Uterus (tissue), 4 donors: ENCODE results near the gene HBP1. TPM values are rescaled to one million over a fixed set of nuclear protein-coding genes. Genes with fewer than 3 reads are reported as not detected.

Source experiments
- DNase-seq, 2 donors: peaks; one replicate each; pipeline ENCODE4 v3.0.0-alpha.2; 2019 to 2020
- H3K27ac ChIP-seq, 2 donors: fragments of 200-600 bp; sonication (generic); 1 replicate in 1 of 2; 2 replicates in 1 of 2; pipeline ENCODE4 v1.5.1; 2016 to 2018
- H3K27me3 ChIP-seq, 2 donors: fragments of 200-600 bp; sonication (generic); one replicate each; pipeline ENCODE4 v1.5.1; 2018 to 2019; ENCODE audit warnings: control low read depth in 1 of 2
- H3K36me3 ChIP-seq, 2 donors: fragments of 200-600 bp; sonication (generic); one replicate each; pipeline ENCODE4 v1.5.1; 2019; ENCODE audit warnings: control low read depth in 1 of 2
- H3K4me1 ChIP-seq, 2 donors: fragments of 200-600 bp; sonication (generic); one replicate each; pipeline ENCODE4 v1.5.1; 2018 to 2019; ENCODE audit warnings: control low read depth in 1 of 2
- H3K4me3 ChIP-seq, 2 donors: fragments of 200-600 bp; sonication (generic); 1 replicate in 1 of 2; 2 replicates in 1 of 2; pipeline ENCODE4 v1.5.1; 2018 to 2019; ENCODE audit warnings: mild to moderate bottlenecking in 1 of 2
- H3K9me3 ChIP-seq, 2 donors: fragments of 200-600 bp; sonication (generic); one replicate each; pipeline ENCODE4 v1.5.1; 2019; ENCODE audit warnings: control low read depth in 1 of 2
- POLR2A ChIP-seq, 2 donors: fragments of 450-650 bp; IDR thresholded peaks; one replicate each; pipeline ENCODE4 v1.6.1; 2016; ENCODE audit warnings: antibody characterized with exemption in 2 of 2, mild to moderate bottlenecking in 1 of 2, moderate library complexity in 1 of 2
- intact Hi-C: fragments of 100-400 bp; cut with DNase I; formaldehyde crosslinking; loops from one replicate; pipeline ENCODE4 v1.15.1; 2023; ENCODE audit warnings: low total_unique reads
- total RNA-seq, 4 donors: library from RNA; depleted of rRNA in 3 of 4; stranded (reverse); fragments of >200 nt in 3 of 4; gene quantifications; one replicate each; pipeline versions ENCODE4 v1.1.0 to v1.2.4, GENCODE V29; 2014 to 2023
- TF ChIP-seq, protein P1 (sequence below), 4 experiments: fragments of 200-600 bp in 2 of 4; fragments of 450-650 bp in 2 of 4; sonication (generic) in 2 of 4; IDR thresholded peaks; one replicate each; pipeline ENCODE4 v1.5.1; 2016 to 2019; ENCODE audit warnings: antibody characterized with exemption in 4 of 4, mild to moderate bottlenecking in 2 of 4, moderate library complexity in 1 of 4
- donor health status: DM: yes; HTN: yes; CAD: no.

The HBP1 gene
- total RNA-seq, 4 donors from 2014 or later: 48.3 to 169 (median 130) TPM

DNA sequence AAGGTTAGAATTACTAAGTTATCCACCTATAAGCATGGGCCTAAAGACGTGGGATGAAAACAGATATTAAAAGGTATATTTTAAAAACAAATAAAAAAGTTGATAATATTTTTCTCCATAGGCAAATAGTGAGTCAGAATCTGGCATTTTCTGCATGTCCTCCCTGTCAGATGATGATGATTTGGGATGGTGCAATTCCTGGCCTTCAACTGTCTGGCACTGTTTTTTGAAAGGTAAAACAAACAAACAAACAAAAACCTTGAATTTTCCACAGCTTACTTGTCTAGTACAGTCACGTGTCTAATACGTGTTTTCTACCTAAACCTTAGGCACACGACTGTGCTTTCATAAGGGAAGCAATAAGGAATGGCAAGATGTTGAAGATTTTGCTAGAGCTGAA lies 17.4 kb downstream of the HBP1 start:
- H3K27me3 ChIP-seq: no peaks in the 10 kb centered on the region
- no peaks in the 10 kb centered on the region for H3K9me3 ChIP-seq
- no peak for TF ChIP-seq POLR2A (IDR thresholded peaks at IDR 0.05)
- TF ChIP-seq, protein P1, sequence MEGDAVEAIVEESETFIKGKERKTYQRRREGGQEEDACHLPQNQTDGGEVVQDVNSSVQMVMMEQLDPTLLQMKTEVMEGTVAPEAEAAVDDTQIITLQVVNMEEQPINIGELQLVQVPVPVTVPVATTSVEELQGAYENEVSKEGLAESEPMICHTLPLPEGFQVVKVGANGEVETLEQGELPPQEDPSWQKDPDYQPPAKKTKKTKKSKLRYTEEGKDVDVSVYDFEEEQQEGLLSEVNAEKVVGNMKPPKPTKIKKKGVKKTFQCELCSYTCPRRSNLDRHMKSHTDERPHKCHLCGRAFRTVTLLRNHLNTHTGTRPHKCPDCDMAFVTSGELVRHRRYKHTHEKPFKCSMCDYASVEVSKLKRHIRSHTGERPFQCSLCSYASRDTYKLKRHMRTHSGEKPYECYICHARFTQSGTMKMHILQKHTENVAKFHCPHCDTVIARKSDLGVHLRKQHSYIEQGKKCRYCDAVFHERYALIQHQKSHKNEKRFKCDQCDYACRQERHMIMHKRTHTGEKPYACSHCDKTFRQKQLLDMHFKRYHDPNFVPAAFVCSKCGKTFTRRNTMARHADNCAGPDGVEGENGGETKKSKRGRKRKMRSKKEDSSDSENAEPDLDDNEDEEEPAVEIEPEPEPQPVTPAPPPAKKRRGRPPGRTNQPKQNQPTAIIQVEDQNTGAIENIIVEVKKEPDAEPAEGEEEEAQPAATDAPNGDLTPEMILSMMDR (IDR thresholded peaks at IDR 0.05): no peak
- H3K4me1 ChIP-seq: no peaks in the 10 kb centered on the region
- no peaks in the 10 kb centered on the region for H3K36me3 ChIP-seq
- no peak for DNase-seq
- no peak overlapping the region for H3K27ac ChIP-seq
- intact Hi-C loops: no loop called here
- H3K4me3 ChIP-seq: no peak overlapping the region

DNA sequence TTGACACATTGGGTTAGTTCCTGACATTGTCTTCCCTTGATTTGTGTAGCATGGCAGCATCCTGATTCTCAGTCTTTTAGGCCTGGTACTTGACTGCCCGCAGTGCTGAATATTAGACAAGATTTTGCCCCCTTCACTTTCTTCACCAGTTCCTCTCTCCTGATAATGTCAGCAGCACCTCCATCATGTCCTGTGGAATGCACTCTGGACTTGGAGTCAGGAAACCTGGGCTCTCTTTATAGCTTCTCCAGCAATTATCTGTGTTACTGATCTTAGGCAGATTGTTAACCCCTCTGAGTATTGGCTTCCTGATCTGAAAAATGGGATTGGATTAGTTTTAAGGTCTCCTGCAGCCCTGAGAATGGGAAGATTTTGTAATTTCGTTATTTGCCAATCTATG lies 19.0 kb downstream of the HBP1 start:
- no peak for DNase-seq
- intact Hi-C loops: no loop called here
- Histone ChIP-seq H3K4me3 (no peak overlapping the region), H3K36me3 (no peaks in the 10 kb centered on the region), H3K4me1 (no peaks in the 10 kb centered on the region), H3K9me3 (no peaks in the 10 kb centered on the region), H3K27ac (no peak overlapping the region), H3K27me3 (no peaks in the 10 kb centered on the region)
- no peak for TF ChIP-seq POLR2A (IDR thresholded peaks at IDR 0.05)
- TF ChIP-seq, protein P1 (IDR thresholded peaks at IDR 0.05): no peak

DNA sequence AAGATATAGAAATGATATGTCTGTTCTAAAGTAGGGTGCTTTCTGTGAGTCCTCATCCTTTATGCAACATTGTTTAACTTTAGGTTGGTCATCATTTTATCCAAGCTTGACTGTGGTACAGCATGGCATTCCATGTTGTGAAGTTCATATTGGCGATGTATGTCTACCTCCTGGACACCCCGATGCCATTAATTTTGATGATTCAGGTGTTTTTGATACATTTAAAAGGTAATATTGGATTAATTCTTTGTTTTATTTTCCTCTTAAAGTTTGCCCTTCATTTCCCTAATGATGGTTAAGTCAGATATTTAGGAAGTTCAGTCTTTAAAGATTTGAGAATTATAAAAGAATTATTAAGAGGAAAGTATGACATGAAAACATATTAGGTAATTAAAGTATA lies 21.3 kb downstream of the HBP1 start:
- DNase-seq: no peak
- H3K27me3 ChIP-seq: no peaks in the 10 kb centered on the region
- H3K4me3 ChIP-seq: no peak overlapping the region
- H3K4me1 ChIP-seq: no peaks in the 10 kb centered on the region
- no peak for TF ChIP-seq POLR2A (IDR thresholded peaks at IDR 0.05)
- TF ChIP-seq, protein P1 (IDR thresholded peaks at IDR 0.05): no peak
- H3K27ac ChIP-seq: no peak overlapping the region
- no peaks in the 10 kb centered on the region for H3K9me3 ChIP-seq
- intact Hi-C loops: no loop called here
- H3K36me3 ChIP-seq: no peaks in the 10 kb centered on the region

DNA sequence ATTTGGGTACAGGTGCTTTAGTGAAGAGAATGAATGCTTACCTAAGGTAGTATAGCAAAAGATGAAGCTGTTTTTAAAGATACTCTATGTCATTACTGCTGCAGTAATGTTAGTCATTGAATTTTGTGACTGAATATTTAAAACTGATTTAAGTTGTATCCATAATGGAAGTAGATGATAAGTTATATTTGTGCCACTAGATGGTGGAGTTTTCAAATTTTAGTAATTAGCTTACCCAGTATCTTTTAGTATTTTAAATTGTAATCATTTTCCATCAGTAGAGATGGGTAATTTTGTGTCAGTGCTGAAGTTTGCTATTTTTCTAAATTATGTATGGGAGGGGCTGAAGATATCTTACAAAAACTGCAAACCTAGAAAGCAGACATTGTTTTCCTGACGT lies 25.2 kb downstream of the HBP1 start:
- intact Hi-C loops: no loop called here
- Histone ChIP-seq H3K27ac (no peak overlapping the region), H3K4me3 (no peak overlapping the region), H3K9me3 (no peaks in the 10 kb centered on the region), H3K27me3 (no peaks in the 10 kb centered on the region), H3K4me1 (no peaks in the 10 kb centered on the region), H3K36me3 (no peaks in the 10 kb centered on the region)
- no peak for DNase-seq
- TF ChIP-seq, protein P1 (IDR thresholded peaks at IDR 0.05): no peak
- TF ChIP-seq POLR2A (IDR thresholded peaks at IDR 0.05): no peak

DNA sequence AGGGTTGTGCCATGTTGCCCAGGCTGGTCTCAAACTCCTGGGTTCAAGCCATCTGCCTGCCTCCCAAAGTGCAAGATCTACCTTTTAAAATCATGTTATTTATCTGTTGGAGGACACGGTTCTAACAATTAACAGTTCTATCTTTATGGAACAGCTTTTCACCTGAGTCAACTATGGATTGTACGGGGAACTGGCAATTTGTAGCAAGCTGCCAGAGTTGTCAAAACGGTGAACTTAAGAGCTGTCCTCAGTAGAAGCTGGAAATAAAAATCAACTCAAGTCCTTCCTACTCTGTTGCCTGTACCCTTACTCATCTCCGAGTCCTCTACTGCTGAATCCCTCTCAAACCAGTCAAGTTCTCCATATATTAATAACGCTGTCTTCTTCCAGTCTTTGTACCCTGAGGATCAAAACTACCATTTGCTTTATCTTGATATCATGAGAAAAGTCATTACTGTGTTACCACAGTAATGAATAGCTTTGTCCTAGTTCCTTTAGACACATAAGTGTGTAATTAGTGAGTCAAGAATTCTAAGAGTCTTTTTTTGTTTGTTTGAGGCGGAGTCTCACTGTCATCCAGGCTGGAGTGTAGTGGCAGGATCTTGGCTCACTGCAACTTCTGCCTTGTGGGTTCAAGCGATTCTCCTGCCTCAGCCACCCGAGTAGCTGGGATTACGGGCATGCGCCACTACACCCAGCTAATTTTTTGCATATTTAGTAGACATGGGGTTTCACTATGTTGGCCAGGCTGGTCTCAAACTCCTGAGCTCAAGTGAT lies 28.2 kb downstream of the HBP1 start:
- no peak for DNase-seq
- TF ChIP-seq, protein P1 (IDR thresholded peaks at IDR 0.05): no peak
- no peak for TF ChIP-seq POLR2A (IDR thresholded peaks at IDR 0.05)
- intact Hi-C loops: no loop called here
- Histone ChIP-seq H3K4me1 (no peaks in the 10 kb centered on the region), H3K36me3 (no peaks in the 10 kb centered on the region), H3K4me3 (no peak overlapping the region), H3K9me3 (no peaks in the 10 kb centered on the region), H3K27me3 (no peaks in the 10 kb centered on the region), H3K27ac (no peak overlapping the region)
